ENCODE results near the gene ENTPD5.

ENTPD5 gene

DNA sequence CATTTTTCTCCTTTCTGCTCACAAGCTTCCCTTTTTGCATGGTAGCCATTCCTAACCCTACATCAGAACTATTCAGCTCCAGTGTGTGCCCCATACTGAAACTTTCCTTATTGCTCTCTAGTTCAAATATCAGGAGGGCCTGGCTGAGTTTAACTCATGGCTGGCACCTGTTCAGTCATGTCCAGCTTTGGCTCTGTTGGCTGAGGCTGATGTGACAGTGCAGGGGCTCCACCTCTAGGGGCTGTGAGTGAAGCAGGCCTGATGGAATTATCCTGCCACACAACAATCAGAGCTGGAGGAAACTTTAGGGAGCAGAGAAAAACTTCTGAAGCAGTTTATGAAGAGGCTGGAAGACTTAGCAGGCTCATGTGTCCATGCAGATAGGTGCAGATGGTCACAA lies 60.5 kb downstream of the ENTPD5 start (continued):
- no peak for TF ChIP-seq RBAK (tag by site-specific recombination; IDR thresholded peaks at IDR 0.05)
- no peak for TF ChIP-seq ZNF549 (tag by site-specific recombination; IDR thresholded peaks at IDR 0.05)
- no peak for TF ChIP-seq SP3 (tag by site-specific recombination; IDR thresholded peaks at IDR 0.05)
- no peak for TF ChIP-seq ZNF623 (tag by site-specific recombination; IDR thresholded peaks at IDR 0.05)
- no peak for TF ChIP-seq ZNF175 (tag by site-specific recombination; IDR thresholded peaks at IDR 0.05)

DNA sequence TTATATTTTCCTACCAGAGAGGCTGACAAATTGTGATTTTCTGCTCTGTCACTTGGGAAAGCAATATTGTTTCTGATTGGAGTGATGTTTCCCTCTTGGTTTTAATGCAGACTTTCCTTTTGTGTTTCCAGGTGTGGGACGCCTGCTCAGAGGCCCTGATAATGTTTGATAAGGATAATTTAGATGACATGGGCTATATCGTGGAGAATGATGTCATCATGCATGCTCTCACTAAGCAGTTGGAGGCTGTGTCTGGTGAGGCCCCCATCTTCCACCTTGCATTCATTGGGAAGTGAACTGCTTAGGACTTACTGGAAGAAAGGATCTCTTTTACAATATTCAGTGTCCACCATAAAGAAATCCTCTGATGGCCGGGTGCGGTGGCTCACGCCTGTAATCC lies 63.4 kb downstream of the ENTPD5 start:
- peaks cover 56 to 64% of the 10 kb centered on the region in 2 experiments for H3K36me3 ChIP-seq (ENCODE audit: control insufficient read depth in 2 of 2, insufficient read depth in 1 of 2, low read length in 2 of 2)
- H3K4me3 ChIP-seq (ENCODE audit: low read depth, low read length): no peak overlapping the region
- ChIA-PET POLR2A (no interaction called here), CTCF (no interaction called here)
- no peak overlapping the region for H3K27ac ChIP-seq (ENCODE audit: extremely low read depth, low read depth, low read length)
- no peaks in the 10 kb centered on the region for H3K4me1 ChIP-seq (ENCODE audit: control insufficient read depth, insufficient read depth, low read length)
- no peaks in the 10 kb centered on the region for H3K9me3 ChIP-seq (ENCODE audit: control insufficient read depth, insufficient read depth, low read depth, low read length)
- TF ChIP-seq, protein P1, sequence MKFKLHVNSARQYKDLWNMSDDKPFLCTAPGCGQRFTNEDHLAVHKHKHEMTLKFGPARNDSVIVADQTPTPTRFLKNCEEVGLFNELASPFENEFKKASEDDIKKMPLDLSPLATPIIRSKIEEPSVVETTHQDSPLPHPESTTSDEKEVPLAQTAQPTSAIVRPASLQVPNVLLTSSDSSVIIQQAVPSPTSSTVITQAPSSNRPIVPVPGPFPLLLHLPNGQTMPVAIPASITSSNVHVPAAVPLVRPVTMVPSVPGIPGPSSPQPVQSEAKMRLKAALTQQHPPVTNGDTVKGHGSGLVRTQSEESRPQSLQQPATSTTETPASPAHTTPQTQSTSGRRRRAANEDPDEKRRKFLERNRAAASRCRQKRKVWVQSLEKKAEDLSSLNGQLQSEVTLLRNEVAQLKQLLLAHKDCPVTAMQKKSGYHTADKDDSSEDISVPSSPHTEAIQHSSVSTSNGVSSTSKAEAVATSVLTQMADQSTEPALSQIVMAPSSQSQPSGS (tag by site-specific recombination; IDR thresholded peaks at IDR 0.05; ENCODE audit: low read depth): peak; percentile 53
- TF ChIP-seq, protein P2, sequence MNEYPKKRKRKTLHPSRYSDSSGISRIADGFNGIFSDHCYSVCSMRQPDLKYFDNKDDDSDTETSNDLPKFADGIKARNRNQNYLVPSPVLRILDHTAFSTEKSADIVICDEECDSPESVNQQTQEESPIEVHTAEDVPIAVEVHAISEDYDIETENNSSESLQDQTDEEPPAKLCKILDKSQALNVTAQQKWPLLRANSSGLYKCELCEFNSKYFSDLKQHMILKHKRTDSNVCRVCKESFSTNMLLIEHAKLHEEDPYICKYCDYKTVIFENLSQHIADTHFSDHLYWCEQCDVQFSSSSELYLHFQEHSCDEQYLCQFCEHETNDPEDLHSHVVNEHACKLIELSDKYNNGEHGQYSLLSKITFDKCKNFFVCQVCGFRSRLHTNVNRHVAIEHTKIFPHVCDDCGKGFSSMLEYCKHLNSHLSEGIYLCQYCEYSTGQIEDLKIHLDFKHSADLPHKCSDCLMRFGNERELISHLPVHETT (tag by site-specific recombination; IDR thresholded peaks at IDR 0.05): no peak
- TF ChIP-seq ZNF335 (tag by site-specific recombination; conservative IDR thresholded peaks at IDR 0.05) (peak; percentile 33; the same call in 1 of the 2 replicates), TCF7L2 (IDR thresholded peaks at IDR 0.05; ENCODE audit: borderline replicate concordance, low read depth, low read length) (no peak)

DNA sequence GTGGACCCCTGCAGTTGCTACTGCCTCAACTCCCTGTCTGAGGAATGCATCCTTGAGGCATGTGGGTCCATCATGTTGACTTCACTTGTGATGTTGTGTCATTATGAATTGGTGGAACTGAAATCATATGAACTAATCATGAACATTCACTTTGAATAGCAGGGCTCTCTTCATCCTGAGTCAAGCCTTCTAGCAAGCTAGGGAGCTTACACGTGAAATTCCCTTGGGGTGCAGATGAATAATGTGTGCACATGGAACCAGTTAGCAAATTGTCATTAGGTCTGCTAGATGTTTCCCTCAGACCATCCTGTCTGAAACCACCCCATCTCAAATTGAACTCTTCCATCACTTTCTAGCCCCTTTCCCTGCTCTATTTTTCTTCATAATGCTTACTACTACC lies 65.4 kb downstream of the ENTPD5 start:
- H3K4me1 ChIP-seq (ENCODE audit: control insufficient read depth, insufficient read depth, low read length): no peaks in the 10 kb centered on the region
- ChIA-PET CTCF (interaction anchor here (0.7 kb wide), 1 partner anchor 643 kb away, joined by 4 read pairs; no protein-coding TSS in a partner anchor), POLR2A (no interaction called here)
- no peak overlapping the region for H3K27ac ChIP-seq (ENCODE audit: extremely low read depth, low read depth, low read length)
- H3K36me3 ChIP-seq (ENCODE audit: control insufficient read depth in 2 of 2, insufficient read depth in 1 of 2, low read length in 2 of 2): peaks cover 39 to 45% of the 10 kb centered on the region in 2 experiments
- no peaks in the 10 kb centered on the region for H3K9me3 ChIP-seq (ENCODE audit: control insufficient read depth, insufficient read depth, low read depth, low read length)
- H3K4me3 ChIP-seq (ENCODE audit: low read depth, low read length): no peak overlapping the region
- TF ChIP-seq ZNF174 (tag by site-specific recombination; IDR thresholded peaks at IDR 0.05) (no peak), ZNF548 (tag by site-specific recombination; IDR thresholded peaks at IDR 0.05) (no peak), ZNF140 (tag by site-specific recombination; IDR thresholded peaks at IDR 0.05) (no peak), SETDB1 (IDR thresholded peaks at IDR 0.05; ENCODE audit: insufficient read length, low read length) (no peak), ZNF707 (tag by site-specific recombination; IDR thresholded peaks at IDR 0.05) (no peak), ZNF843 (tag by site-specific recombination; IDR thresholded peaks at IDR 0.05) (no peak), MYNN (tag by site-specific recombination; IDR thresholded peaks at IDR 0.05; ENCODE audit: borderline replicate concordance) (no peak), ZNF423 (tag by site-specific recombination; IDR thresholded peaks at IDR 0.05) (no peak), ZNF133 (tag by site-specific recombination; IDR thresholded peaks at IDR 0.05) (no peak), SP3 (tag by site-specific recombination; IDR thresholded peaks at IDR 0.05) (no peak), ZFP69B (tag by site-specific recombination; IDR thresholded peaks at IDR 0.05) (no peak)
- TF ChIP-seq, protein P3, sequence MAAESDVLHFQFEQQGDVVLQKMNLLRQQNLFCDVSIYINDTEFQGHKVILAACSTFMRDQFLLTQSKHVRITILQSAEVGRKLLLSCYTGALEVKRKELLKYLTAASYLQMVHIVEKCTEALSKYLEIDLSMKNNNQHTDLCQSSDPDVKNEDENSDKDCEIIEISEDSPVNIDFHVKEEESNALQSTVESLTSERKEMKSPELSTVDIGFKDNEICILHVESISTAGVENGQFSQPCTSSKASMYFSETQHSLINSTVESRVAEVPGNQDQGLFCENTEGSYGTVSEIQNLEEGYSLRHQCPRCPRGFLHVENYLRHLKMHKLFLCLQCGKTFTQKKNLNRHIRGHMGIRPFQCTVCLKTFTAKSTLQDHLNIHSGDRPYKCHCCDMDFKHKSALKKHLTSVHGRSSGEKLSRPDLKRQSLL (tag by site-specific recombination; IDR thresholded peaks at IDR 0.05): no peak
- TF ChIP-seq, protein P4, sequence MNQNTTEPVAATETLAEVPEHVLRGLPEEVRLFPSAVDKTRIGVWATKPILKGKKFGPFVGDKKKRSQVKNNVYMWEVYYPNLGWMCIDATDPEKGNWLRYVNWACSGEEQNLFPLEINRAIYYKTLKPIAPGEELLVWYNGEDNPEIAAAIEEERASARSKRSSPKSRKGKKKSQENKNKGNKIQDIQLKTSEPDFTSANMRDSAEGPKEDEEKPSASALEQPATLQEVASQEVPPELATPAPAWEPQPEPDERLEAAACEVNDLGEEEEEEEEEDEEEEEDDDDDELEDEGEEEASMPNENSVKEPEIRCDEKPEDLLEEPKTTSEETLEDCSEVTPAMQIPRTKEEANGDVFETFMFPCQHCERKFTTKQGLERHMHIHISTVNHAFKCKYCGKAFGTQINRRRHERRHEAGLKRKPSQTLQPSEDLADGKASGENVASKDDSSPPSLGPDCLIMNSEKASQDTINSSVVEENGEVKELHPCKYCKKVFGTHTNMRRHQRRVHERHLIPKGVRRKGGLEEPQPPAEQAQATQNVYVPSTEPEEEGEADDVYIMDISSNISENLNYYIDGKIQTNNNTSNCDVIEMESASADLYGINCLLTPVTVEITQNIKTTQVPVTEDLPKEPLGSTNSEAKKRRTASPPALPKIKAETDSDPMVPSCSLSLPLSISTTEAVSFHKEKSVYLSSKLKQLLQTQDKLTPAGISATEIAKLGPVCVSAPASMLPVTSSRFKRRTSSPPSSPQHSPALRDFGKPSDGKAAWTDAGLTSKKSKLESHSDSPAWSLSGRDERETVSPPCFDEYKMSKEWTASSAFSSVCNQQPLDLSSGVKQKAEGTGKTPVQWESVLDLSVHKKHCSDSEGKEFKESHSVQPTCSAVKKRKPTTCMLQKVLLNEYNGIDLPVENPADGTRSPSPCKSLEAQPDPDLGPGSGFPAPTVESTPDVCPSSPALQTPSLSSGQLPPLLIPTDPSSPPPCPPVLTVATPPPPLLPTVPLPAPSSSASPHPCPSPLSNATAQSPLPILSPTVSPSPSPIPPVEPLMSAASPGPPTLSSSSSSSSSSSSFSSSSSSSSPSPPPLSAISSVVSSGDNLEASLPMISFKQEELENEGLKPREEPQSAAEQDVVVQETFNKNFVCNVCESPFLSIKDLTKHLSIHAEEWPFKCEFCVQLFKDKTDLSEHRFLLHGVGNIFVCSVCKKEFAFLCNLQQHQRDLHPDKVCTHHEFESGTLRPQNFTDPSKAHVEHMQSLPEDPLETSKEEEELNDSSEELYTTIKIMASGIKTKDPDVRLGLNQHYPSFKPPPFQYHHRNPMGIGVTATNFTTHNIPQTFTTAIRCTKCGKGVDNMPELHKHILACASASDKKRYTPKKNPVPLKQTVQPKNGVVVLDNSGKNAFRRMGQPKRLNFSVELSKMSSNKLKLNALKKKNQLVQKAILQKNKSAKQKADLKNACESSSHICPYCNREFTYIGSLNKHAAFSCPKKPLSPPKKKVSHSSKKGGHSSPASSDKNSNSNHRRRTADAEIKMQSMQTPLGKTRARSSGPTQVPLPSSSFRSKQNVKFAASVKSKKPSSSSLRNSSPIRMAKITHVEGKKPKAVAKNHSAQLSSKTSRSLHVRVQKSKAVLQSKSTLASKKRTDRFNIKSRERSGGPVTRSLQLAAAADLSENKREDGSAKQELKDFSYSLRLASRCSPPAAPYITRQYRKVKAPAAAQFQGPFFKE (tag by site-specific recombination; IDR thresholded peaks at IDR 0.05; ENCODE audit: borderline replicate concordance): no peak
- TF ChIP-seq, protein P5, sequence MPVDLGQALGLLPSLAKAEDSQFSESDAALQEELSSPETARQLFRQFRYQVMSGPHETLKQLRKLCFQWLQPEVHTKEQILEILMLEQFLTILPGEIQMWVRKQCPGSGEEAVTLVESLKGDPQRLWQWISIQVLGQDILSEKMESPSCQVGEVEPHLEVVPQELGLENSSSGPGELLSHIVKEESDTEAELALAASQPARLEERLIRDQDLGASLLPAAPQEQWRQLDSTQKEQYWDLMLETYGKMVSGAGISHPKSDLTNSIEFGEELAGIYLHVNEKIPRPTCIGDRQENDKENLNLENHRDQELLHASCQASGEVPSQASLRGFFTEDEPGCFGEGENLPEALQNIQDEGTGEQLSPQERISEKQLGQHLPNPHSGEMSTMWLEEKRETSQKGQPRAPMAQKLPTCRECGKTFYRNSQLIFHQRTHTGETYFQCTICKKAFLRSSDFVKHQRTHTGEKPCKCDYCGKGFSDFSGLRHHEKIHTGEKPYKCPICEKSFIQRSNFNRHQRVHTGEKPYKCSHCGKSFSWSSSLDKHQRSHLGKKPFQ (tag by site-specific recombination; IDR thresholded peaks at IDR 0.05): no peak
